Left cardiac atrium (tissue), 4 donors: Measurements from ENCODE around the gene POLD2. TPM values are rescaled to one million over a fixed set of nuclear protein-coding genes. Genes with fewer than 3 reads are reported as not detected.

Experiments
- ATAC-seq, 2 donors: fragments of 200-7000 bp; cut with Tn5 transposase; one replicate each; pipeline ENCODE4 v1.9.1; 2020; ENCODE audit warnings: mild to moderate bottlenecking in 2 of 2, moderate library complexity in 2 of 2
- DNase-seq: peaks from one replicate; pipeline ENCODE4 v3.0.0-alpha.2; 2020
- intact Hi-C, 2 donors: fragments of 100-400 bp; cut with DNase I; formaldehyde crosslinking; loops; one replicate each; pipeline versions ENCODE4 v1.14.1 to v1.15.1; 2022 to 2023
- total RNA-seq, 2 donors: library from RNA; stranded (reverse); fragmentation: NEBNext Ultra II Directional; extraction: Animal tissue kit (Norgen Biotek cat#: 25700); gene quantifications; one replicate each; pipeline ENCODE4 v1.2.1, GENCODE V29; 2021
- donor health status: DM: no; HTN: yes; CAD: no.
- donor health status: DM: no; HTN: yes; CAD: no; lungs with severe emphysema.
- donor health status: DM: yes; HTN: yes; CAD: no.
- donor health status: Dilated cardiomyopathy.

POLD2 gene
- total RNA-seq, 2 donors from 2014 or later, result 95.8 to 98.9 TPM

DNA sequence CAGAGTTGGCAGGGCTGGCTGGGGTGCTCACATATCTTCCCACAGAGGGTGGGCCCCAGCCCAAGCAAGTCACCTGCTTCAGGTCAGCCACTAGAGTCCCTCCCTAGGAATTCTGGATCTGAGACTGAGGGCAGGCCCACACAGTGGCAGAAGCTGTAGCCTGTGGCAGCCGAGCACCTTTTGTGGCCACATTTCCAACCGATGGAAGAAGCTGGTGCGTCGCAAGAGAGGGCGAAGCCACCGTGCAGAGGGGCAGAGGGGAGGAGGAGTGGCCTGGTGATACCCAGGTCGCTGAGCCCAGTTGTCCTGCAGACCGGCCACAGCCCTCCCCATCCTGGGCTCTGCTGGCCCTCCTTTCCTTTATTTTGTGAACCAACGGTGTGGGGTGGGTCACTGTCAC lies 46.3 kb downstream of the POLD2 start:
- intact Hi-C loops, result loop anchor here in 1 of 2 donors (5.0 kb wide), 2 partner anchors 45 to 65 kb away; partner anchors contain the start of genes MYL7 and POLD2
- ATAC-seq, result no peak
- no peak for DNase-seq

- intact Hi-C loops, result loop anchor here in 1 of 2 donors (5.0 kb wide), 2 partner anchors 46 to 66 kb away; partner anchors contain the start of genes MYL7 and POLD2
- DNase-seq (peak; percentile 30), ATAC-seq (no peak)
Measured at GRCh38 chr7:44076101-44076895, 47.0 kb downstream of the POLD2 start.

DNA sequence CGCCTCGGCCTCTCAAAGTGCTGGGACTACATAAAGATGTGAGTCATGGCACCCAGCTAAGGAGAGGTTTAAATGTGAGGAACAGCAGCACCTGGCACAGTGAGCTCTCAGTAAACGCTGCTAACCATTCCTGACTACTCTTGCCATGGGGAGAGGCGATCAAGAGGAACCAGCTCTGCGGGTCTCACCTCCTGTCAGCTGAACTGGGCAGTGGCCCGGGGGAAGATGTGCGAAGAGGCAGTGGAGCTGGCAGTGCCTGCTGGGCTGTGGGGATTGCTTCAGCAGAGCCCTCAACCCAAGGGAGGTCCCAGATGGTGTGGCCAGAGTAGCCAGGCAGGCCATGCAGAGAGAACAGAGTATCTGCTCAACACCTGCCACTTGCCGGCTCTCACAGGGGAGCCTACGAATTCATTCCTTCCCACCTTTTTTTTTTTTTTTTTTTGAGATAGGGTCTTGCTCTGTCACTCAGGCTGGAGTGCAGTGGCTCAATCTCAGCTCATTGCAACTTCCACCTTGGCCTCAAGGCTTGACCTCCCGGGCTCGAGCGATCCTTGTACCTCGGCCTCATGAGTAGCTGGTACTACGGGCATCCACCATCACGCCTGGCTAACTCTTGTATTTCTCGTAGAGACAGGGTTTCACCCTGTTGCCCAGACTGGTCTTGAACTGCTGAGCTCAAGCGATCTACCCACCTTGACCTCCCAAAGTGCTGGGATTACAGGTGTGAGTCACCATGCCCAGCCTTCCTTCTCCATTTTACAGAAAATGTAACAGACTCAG lies 47.9 kb downstream of the POLD2 start:
- DNase-seq, result peak; percentile 16
- no peak for ATAC-seq
- intact Hi-C loops, result loop anchor here in 1 of 2 donors (5.0 kb wide), 2 partner anchors 47 to 67 kb away; partner anchors contain the start of genes MYL7 and POLD2

- intact Hi-C loops, result no loop called here
- ATAC-seq (no peak), DNase-seq (no peak)
Measured at GRCh38 chr7:44074349-44074695, 49.0 kb downstream of the POLD2 start.

GRCh38 chr7:44073664-44074348 lies 49.5 kb downstream of the POLD2 start:
- intact Hi-C loops, result no loop called here
- DNase-seq (peak; percentile 81), ATAC-seq (peak; percentile 62 to 75)

- DNase-seq (peak; percentile 91), ATAC-seq (peak; percentile 60 to 63)
- intact Hi-C loops, result loop anchor here in 1 of 2 donors (1.0 kb wide), 1 partner anchor 124 kb away; no protein-coding TSS in a partner anchor
Measured at GRCh38 chr7:44072364-44073231, 50.8 kb downstream of the POLD2 start.

DNA sequence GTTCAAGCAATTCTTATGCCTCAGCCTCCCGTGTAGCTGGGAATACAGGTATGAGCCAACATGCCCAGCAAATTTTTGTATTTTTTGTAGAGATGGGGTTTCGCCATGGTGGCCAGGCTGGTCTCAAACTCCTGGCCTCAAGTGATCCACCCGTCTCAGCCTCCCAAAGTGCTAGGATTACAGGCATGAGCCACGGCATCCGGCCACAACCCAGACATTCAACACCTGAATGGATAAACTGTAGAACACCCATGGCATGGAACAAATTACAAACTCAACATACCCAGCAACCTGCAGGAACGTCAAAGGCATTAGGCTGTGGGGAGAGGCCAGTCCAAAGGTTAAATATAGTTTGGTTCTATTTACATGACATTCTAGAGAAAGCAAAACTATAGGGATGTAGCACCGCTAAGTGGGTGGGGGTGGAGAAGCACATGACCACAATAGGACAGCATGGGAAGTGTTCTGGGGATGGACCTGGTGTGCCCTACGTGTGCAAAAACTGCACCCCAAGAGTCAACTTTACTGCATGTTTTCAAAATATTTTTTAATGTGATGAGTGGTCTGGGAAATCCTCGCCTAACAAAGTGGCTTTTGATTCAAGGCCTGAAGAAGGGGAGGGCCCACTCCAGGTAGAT lies 51.5 kb downstream of the POLD2 start:
- DNase-seq (peak; percentile 10), ATAC-seq (no peak)
- intact Hi-C loops, result loop anchor here in 1 of 2 donors (1.0 kb wide), 1 partner anchor 124 kb away; no protein-coding TSS in a partner anchor

GRCh38 chr7:44068054-44068453 lies 55.3 kb downstream of the POLD2 start:
- no peak for ATAC-seq
- DNase-seq, result peak; percentile 22
- intact Hi-C loops, result no loop called here

DNA sequence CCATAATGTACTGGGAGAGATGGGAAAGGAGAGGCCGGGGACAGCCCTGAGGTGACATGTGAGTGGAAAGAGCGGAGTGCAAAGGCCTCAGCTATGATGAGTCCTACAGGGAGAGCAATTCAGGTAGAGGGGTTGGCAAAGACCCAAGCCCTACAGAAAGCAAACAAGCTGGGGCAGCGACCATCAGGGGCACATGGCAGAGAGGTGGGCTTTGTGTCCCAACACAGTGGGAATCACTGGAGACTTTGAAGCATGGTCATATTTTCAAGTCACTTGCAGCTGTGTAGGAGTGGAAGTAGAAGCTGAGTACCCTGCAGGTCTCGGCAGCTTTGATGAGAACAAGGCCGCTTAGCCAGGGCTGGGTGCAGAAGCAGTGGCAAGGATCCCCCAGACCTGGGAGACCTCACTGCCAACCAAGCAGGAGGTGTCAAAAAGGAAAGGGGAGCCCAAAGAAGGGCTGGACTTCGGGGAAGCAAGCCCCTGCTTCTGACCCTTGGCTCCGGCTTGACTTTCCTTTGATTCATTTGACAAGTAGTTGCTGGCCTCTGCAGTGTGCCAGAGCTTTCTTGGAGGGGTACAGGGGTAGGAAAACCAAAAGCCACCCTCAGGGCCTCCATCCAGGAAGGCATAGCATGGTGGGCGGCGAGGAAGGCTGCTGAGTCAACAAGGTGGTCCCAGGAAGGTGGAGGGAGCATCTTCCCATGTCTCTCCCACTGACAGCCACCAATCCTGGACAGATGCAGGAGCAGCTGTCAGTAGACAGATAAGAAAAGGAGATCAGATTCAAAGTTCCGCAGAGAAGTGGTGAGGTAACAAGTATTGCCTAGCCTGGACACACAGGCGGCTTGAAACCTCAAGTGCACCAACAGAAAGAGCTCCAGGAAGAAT lies 56.0 kb downstream of the POLD2 start:
- intact Hi-C loops, result no loop called here
- DNase-seq (peak; percentile 19), ATAC-seq (no peak)

- intact Hi-C loops, result no loop called here
- DNase-seq, result peak; percentile 20
Measured at GRCh38 chr7:44066494-44067063, 56.8 kb downstream of the POLD2 start.

GRCh38 chr7:44066111-44066460 lies 57.3 kb downstream of the POLD2 start:
- intact Hi-C loops, result no loop called here
- no peak for DNase-seq
- no peak for ATAC-seq

More at GRCh38 chr7:44066494-44067063, 56.8 kb downstream of the POLD2 start:
- ATAC-seq, result no peak

GRCh38 chr7:44065431-44066110 lies 57.8 kb downstream of the POLD2 start, which contains the start of gene PGAM2:
Gene PGAM2 (minus strand): TSS chr7:44065567. CDS start chr7:44065529, 38 bp downstream.
- ATAC-seq, result peak; percentile 57 to 77
- intact Hi-C loops, result no loop called here
- peak; percentile 85 for DNase-seq

GRCh38 chr7:44064791-44065430 lies 58.4 kb downstream of the POLD2 start:
- ATAC-seq (peak; percentile 3 to 5), DNase-seq (peak; percentile 47)
- intact Hi-C loops, result no loop called here
